ENCODE measurements around the gene SUCLG2.
"Not testable (repeated sequence)": the region's sequence is repeated elsewhere in the genome, so short reads cannot be mapped to it uniquely, and the experiment has no call there.

SUCLG2 gene

DNA sequence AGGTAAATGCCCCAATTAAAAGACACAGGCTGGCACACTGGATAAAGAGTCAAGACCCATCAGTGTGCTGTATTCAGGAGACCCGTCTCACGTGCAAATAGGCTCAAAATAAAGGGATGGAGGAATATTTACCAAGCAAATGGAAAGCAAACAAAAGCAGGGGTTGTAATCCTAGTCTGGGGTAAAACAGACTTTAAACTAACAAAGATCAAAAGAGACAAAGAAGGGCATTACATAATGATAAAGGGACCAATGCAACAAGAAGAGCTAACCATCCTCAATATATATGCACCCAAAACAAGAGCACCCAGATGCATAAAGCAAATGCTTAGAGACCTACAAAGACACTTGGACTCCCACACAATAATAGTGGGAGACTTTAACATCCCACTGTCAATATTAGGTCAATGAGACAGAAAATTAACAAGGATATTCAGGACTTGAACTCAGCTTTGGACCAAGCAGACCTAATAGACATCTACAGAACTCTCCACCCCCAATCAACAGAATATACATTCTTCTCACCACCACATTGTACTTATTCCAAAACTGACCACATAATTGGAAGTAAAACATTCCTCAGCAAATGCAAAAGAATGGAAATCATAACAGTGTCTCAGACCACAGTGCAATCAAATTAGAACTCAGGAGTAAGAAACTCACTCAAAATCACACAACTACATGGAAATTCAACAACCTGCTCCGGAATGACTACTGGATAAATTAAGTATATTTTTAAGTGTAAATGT lies 111.7 kb downstream of the SUCLG2 start:
- H3K27me3 ChIP-seq (ENCODE audit: control insufficient read depth, insufficient read depth, low read length); H3K4me1 ChIP-seq (ENCODE audit: control insufficient read depth, insufficient read depth, low read length); H3K4me3 ChIP-seq (ENCODE audit: low read length); H3K9ac ChIP-seq (ENCODE audit: low read length); H3K36me3 ChIP-seq (ENCODE audit: control insufficient read depth, insufficient read depth, low read length); H3K9me3 ChIP-seq (ENCODE audit: control insufficient read depth, low read length): not testable (repeated sequence)

GRCh38 chr3:67540198-67540894 lies 114.1 kb downstream of the SUCLG2 start:
- no peak overlapping the region for H3K4me3 ChIP-seq (ENCODE audit: low read length)
- H3K9ac ChIP-seq (ENCODE audit: low read length): no peak overlapping the region
- no peaks in the 10 kb centered on the region for H3K36me3 ChIP-seq (ENCODE audit: control insufficient read depth, insufficient read depth, low read length)
- H3K4me1 ChIP-seq (ENCODE audit: control insufficient read depth, insufficient read depth, low read length): no peaks in the 10 kb centered on the region
- no peaks in the 10 kb centered on the region for H3K27me3 ChIP-seq (ENCODE audit: control insufficient read depth, insufficient read depth, low read length)
- no peaks in the 10 kb centered on the region for H3K9me3 ChIP-seq (ENCODE audit: control insufficient read depth, low read length)

GRCh38 chr3:67537203-67537602 lies 117.2 kb downstream of the SUCLG2 start:
- H3K9me3 ChIP-seq (ENCODE audit: control insufficient read depth, low read length); H3K4me1 ChIP-seq (ENCODE audit: control insufficient read depth, insufficient read depth, low read length); H3K4me3 ChIP-seq (ENCODE audit: low read length); H3K36me3 ChIP-seq (ENCODE audit: control insufficient read depth, insufficient read depth, low read length); H3K9ac ChIP-seq (ENCODE audit: low read length); H3K27me3 ChIP-seq (ENCODE audit: control insufficient read depth, insufficient read depth, low read length): not testable (repeated sequence)

DNA sequence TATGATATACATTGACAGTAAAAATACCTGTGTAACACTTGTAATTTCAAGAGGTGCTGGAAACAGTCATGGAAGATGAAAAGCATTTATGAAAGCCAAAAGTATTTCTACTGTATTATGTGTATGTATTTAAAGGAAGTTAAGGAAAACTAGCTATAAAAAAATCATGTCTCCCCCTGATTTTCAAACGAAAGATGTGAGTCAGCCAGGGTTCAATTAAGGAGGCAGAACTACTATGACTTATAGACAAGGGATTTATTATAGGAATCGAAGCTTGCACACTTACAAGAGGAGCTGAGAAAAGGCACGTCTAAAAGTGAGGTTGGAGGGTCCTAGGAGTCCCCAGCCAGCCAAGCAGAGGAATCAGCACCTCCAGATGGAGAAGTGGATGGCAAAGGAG lies 119.4 kb downstream of the SUCLG2 start:
- H3K9ac ChIP-seq (ENCODE audit: low read length): no peak overlapping the region
- no peaks in the 10 kb centered on the region for H3K4me1 ChIP-seq (ENCODE audit: control insufficient read depth, insufficient read depth, low read length)
- H3K36me3 ChIP-seq (ENCODE audit: control insufficient read depth, insufficient read depth, low read length): no peaks in the 10 kb centered on the region
- no peak overlapping the region for H3K4me3 ChIP-seq (ENCODE audit: low read length)
- no peaks in the 10 kb centered on the region for H3K9me3 ChIP-seq (ENCODE audit: control insufficient read depth, low read length)
- no peaks in the 10 kb centered on the region for H3K27me3 ChIP-seq (ENCODE audit: control insufficient read depth, insufficient read depth, low read length)

DNA sequence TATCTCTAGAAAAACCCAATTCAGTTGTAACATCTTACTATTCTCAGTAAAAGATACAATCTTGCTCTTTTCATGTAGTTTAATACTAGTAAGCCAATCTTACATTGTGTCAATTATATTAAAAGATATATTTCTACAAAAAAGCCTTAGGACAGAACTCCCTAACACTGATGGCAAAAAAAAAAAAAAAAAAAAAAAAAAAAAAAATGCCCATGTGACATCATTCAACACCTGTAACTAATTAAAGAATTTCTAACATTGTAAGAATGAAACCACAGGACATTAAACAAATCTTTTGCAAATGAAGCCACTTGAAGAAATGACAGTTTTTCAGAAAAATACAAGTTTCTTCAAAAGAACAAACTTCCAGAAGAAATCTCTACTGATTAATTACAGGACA lies 119.8 kb downstream of the SUCLG2 start:
- no peak overlapping the region for H3K9ac ChIP-seq (ENCODE audit: low read length)
- H3K36me3 ChIP-seq (ENCODE audit: control insufficient read depth, insufficient read depth, low read length): no peaks in the 10 kb centered on the region
- H3K4me1 ChIP-seq (ENCODE audit: control insufficient read depth, insufficient read depth, low read length): no peaks in the 10 kb centered on the region
- no peaks in the 10 kb centered on the region for H3K27me3 ChIP-seq (ENCODE audit: control insufficient read depth, insufficient read depth, low read length)
- H3K4me3 ChIP-seq (ENCODE audit: low read length): no peak overlapping the region
- H3K9me3 ChIP-seq (ENCODE audit: control insufficient read depth, low read length): no peaks in the 10 kb centered on the region

GRCh38 chr3:67531181-67532101 lies 123.0 kb downstream of the SUCLG2 start:
- Histone ChIP-seq H3K4me1 (ENCODE audit: control insufficient read depth, insufficient read depth, low read length) (no peaks in the 10 kb centered on the region), H3K36me3 (ENCODE audit: control insufficient read depth, insufficient read depth, low read length) (peaks cover 4% of the 10 kb centered on the region), H3K9ac (ENCODE audit: low read length) (no peak overlapping the region), H3K27me3 (ENCODE audit: control insufficient read depth, insufficient read depth, low read length) (no peaks in the 10 kb centered on the region), H3K9me3 (ENCODE audit: control insufficient read depth, low read length) (no peaks in the 10 kb centered on the region), H3K4me3 (ENCODE audit: low read length) (no peak overlapping the region)

DNA sequence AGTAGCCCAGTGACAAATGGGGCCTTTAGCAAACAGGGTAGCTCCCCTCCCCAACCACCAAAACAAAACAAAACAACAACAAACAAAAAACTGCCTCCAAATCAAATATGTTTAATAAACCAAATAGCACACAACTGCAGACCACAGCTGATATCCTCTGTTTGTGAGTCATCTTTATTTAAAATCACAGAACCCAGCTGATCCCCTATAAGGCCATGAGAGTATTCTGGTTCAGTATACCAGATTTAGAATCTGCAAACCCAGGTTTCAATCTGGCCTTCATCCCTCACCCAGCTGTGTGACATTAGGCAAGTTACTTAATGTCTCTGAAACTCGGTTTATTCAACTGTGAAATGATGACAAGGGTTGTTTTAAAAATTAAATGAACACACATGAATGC lies 124.5 kb downstream of the SUCLG2 start:
- no peaks in the 10 kb centered on the region for H3K4me1 ChIP-seq (ENCODE audit: control insufficient read depth, insufficient read depth, low read length)
- no peaks in the 10 kb centered on the region for H3K27me3 ChIP-seq (ENCODE audit: control insufficient read depth, insufficient read depth, low read length)
- peaks cover 4% of the 10 kb centered on the region for H3K36me3 ChIP-seq (ENCODE audit: control insufficient read depth, insufficient read depth, low read length)
- no peak overlapping the region for H3K9ac ChIP-seq (ENCODE audit: low read length)
- no peak overlapping the region for H3K4me3 ChIP-seq (ENCODE audit: low read length)
- no peaks in the 10 kb centered on the region for H3K9me3 ChIP-seq (ENCODE audit: control insufficient read depth, low read length)

DNA sequence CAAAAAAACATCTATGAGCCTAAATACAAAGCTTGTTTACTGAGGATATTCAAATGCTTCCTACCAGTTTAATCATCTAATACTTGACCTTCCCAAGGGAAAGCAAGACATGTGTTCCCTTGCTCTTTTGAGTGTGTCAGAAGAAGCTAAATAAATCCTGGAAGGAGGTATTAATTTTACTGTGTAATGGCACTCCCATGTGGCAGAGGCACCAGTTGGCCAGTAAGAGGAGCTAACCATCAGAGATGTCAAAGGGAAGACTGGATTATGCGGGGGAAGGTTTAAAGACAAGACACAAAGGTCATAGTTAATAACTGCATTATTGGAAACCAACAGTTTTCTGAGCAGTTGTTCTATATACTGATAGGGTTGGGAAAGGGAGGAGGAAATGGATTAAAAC lies 125.1 kb downstream of the SUCLG2 start:
- Histone ChIP-seq H3K9ac (ENCODE audit: low read length) (no peak overlapping the region), H3K4me1 (ENCODE audit: control insufficient read depth, insufficient read depth, low read length) (no peaks in the 10 kb centered on the region), H3K36me3 (ENCODE audit: control insufficient read depth, insufficient read depth, low read length) (peaks cover 4% of the 10 kb centered on the region), H3K9me3 (ENCODE audit: control insufficient read depth, low read length) (no peaks in the 10 kb centered on the region), H3K4me3 (ENCODE audit: low read length) (no peak overlapping the region), H3K27me3 (ENCODE audit: control insufficient read depth, insufficient read depth, low read length) (no peaks in the 10 kb centered on the region)

DNA sequence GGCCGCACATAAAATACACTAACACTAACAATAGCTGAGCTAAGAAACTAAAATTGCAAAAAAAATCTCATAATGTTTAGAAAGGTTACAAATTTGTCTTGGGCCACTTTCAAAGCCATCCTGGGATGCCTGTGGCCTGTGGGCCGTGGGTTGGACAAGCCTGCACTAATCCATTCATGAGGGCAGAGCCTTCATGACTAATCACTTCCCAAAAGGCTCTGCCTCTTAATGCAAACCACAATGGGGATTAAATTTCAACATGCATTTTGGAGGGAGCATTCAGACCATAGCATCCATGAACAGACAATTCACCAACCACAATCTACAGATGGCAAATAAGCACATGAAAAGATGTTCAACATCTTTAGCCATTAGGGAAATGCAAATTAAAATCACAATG lies 128.2 kb downstream of the SUCLG2 start:
- no peaks in the 10 kb centered on the region for H3K4me1 ChIP-seq (ENCODE audit: control insufficient read depth, insufficient read depth, low read length)
- H3K27me3 ChIP-seq (ENCODE audit: control insufficient read depth, insufficient read depth, low read length): no peaks in the 10 kb centered on the region
- peaks cover 4% of the 10 kb centered on the region for H3K36me3 ChIP-seq (ENCODE audit: control insufficient read depth, insufficient read depth, low read length)
- H3K9me3 ChIP-seq (ENCODE audit: control insufficient read depth, low read length): no peaks in the 10 kb centered on the region
- no peak overlapping the region for H3K9ac ChIP-seq (ENCODE audit: low read length)
- no peak overlapping the region for H3K4me3 ChIP-seq (ENCODE audit: low read length)

DNA sequence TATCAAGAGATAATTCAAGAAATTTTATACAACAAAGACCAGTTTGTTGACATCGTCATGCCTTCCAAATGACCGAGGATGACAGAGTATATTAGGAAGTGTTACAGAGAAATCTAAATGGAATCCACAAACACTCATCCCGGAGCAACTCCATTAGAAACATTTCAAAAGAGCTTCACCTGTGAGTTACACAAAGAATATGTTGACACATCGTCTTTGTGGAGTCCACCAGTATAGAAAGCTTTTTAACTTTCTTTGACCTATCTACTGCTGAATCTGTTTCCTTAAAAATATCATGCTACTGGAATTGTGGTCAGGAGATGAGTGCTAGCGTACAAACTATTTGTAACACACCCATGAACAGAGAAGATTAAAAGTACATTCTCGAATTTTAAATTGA lies 130.4 kb downstream of the SUCLG2 start:
- H3K9me3 ChIP-seq (ENCODE audit: control insufficient read depth, low read length): no peaks in the 10 kb centered on the region
- no peak overlapping the region for H3K9ac ChIP-seq (ENCODE audit: low read length)
- H3K4me1 ChIP-seq (ENCODE audit: control insufficient read depth, insufficient read depth, low read length): no peaks in the 10 kb centered on the region
- peaks cover 4% of the 10 kb centered on the region for H3K36me3 ChIP-seq (ENCODE audit: control insufficient read depth, insufficient read depth, low read length)
- no peak overlapping the region for H3K4me3 ChIP-seq (ENCODE audit: low read length)
- H3K27me3 ChIP-seq (ENCODE audit: control insufficient read depth, insufficient read depth, low read length): no peaks in the 10 kb centered on the region

DNA sequence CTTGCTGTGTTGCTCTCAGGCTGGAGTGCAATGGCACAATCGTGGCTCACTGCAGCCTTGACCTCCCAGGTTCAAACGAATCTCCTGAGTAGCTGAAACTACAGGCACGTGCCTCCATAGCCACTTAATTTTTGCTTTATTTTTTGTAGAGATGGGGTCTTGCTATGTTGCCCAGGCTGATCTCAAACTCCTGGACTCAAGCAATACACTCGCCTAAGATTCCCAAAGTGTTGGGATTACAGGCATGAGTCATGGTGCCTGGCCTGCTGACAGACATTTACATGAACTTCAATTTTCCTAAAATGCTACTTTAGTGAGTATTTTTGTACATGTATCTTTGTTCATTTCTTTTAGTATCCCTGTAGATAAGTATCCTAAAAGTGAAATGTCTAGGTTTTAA lies 132.3 kb downstream of the SUCLG2 start:
- no peaks in the 10 kb centered on the region for H3K4me1 ChIP-seq (ENCODE audit: control insufficient read depth, insufficient read depth, low read length)
- no peaks in the 10 kb centered on the region for H3K36me3 ChIP-seq (ENCODE audit: control insufficient read depth, insufficient read depth, low read length)
- H3K9me3 ChIP-seq (ENCODE audit: control insufficient read depth, low read length): no peaks in the 10 kb centered on the region
- H3K27me3 ChIP-seq (ENCODE audit: control insufficient read depth, insufficient read depth, low read length): no peaks in the 10 kb centered on the region
- H3K9ac ChIP-seq (ENCODE audit: low read length): no peak overlapping the region
- no peak overlapping the region for H3K4me3 ChIP-seq (ENCODE audit: low read length)

GRCh38 chr3:67521053-67521646 lies 133.3 kb downstream of the SUCLG2 start:
- Histone ChIP-seq H3K9ac (ENCODE audit: low read length) (no peak overlapping the region), H3K9me3 (ENCODE audit: control insufficient read depth, low read length) (no peaks in the 10 kb centered on the region), H3K4me1 (ENCODE audit: control insufficient read depth, insufficient read depth, low read length) (no peaks in the 10 kb centered on the region), H3K36me3 (ENCODE audit: control insufficient read depth, insufficient read depth, low read length) (no peaks in the 10 kb centered on the region), H3K27me3 (ENCODE audit: control insufficient read depth, insufficient read depth, low read length) (no peaks in the 10 kb centered on the region), H3K4me3 (ENCODE audit: low read length) (no peak overlapping the region)

Data from mucosa of stomach (tissue), 1 donor.